Measurements from ENCODE around the gene SLC25A43. TPM values are rescaled to one million over a fixed set of nuclear protein-coding genes. Genes with fewer than 3 reads are reported as not detected.
"Not testable (repeated sequence)": the region's sequence is repeated elsewhere in the genome, so short reads cannot be mapped to it uniquely, and the experiment has no call there.

The SLC25A43 gene
- 10 to 100 TPM in 2 of 4 donors, 1 to 10 TPM in 2; 2.6 to 19.2 (median 9.9) TPM for total RNA-seq

GRCh38 chrX:119398974-119399771 is at the start of gene SLC25A43:
SLC25A43 (plus strand) TSS chrX:119399336; CDS start chrX:119399404, 68 bp downstream.
- Histone ChIP-seq H3K4me1 (no peaks in the 10 kb centered on the region), H3K9me3 (no peaks in the 10 kb centered on the region), H3K27ac (peak within 1 kb of the TSS in 2 of 3 donors; percentile 35 to 52), H3K27me3 (no peaks in the 10 kb centered on the region), H3K4me3 (replicated peaks in 1 of 3) (peak within 1 kb of the TSS in 2 of 3 donors; percentile 30 to 57), H3K36me3 (no peaks in the 10 kb centered on the region)
- peak; percentile 15 to 21 for DNase-seq
- TF ChIP-seq POLR2A (IDR thresholded peaks at IDR 0.05) (peak in 1 of 2 donors; percentile 17), CTCF (IDR thresholded peaks at IDR 0.05) (no peak)
- WGBS, 2 donors, result 1 to 3% methylated on average over 5 to 6 of the region's 77 CpGs
- intact Hi-C loops (cut with DNase I), result no loop called here

- DNase-seq, result no peak
- H3K27me3 ChIP-seq, result no peaks in the 10 kb centered on the region
- no peaks in the 10 kb centered on the region for H3K9me3 ChIP-seq
- no peak overlapping the region for H3K4me3 ChIP-seq (replicated peaks in 1 of 3)
- no peaks in the 10 kb centered on the region for H3K36me3 ChIP-seq
- no peak overlapping the region for H3K27ac ChIP-seq
- WGBS, 2 donors, result 75% methylated on average over 4 of the region's 4 CpGs; no CpG with 5 or more reads in 1 of the 2 donors
- TF ChIP-seq POLR2A (IDR thresholded peaks at IDR 0.05) (no peak), CTCF (IDR thresholded peaks at IDR 0.05) (no peak)
- intact Hi-C loops (cut with DNase I), result no loop called here
- H3K4me1 ChIP-seq, result no peaks in the 10 kb centered on the region
Measured at GRCh38 chrX:119359618-119360382, 39.3 kb upstream of the SLC25A43 start.

- intact Hi-C loops (cut with DNase I); H3K9me3 ChIP-seq; DNase-seq: not testable (repeated sequence)
Measured at GRCh38 chrX:119361451-119361850, 37.7 kb upstream of the SLC25A43 start.

GRCh38 chrX:119362074-119362473 is 37.1 kb upstream of the SLC25A43 start:
- H3K4me1 ChIP-seq; intact Hi-C loops (cut with DNase I); H3K9me3 ChIP-seq; H3K4me3 ChIP-seq (replicated peaks in 1 of 3); H3K36me3 ChIP-seq; H3K27ac ChIP-seq; H3K27me3 ChIP-seq; DNase-seq: not testable (repeated sequence)
- WGBS, 2 donors, result 88% methylated on average over 4 of the region's 24 CpGs; no CpG with 5 or more reads in 1 of the 2 donors

More at GRCh38 chrX:119361451-119361850, 37.7 kb upstream of the SLC25A43 start:
- 82% methylated on average over 9 of the region's 27 CpGs; no CpG with 5 or more reads in 1 of the 2 donors for WGBS, 2 donors
- H3K4me3 ChIP-seq (replicated peaks in 1 of 3); H3K36me3 ChIP-seq; H3K27ac ChIP-seq; H3K27me3 ChIP-seq; H3K4me1 ChIP-seq: not testable (repeated sequence)

- H3K27ac ChIP-seq, result no peak overlapping the region
- H3K36me3 ChIP-seq, result no peaks in the 10 kb centered on the region
- no peaks in the 10 kb centered on the region for H3K27me3 ChIP-seq
- no peaks in the 10 kb centered on the region for H3K4me1 ChIP-seq
- TF ChIP-seq POLR2A (IDR thresholded peaks at IDR 0.05), result no peak
- no peak for TF ChIP-seq CTCF (IDR thresholded peaks at IDR 0.05)
- H3K4me3 ChIP-seq (replicated peaks in 1 of 3), result no peak overlapping the region
- no peaks in the 10 kb centered on the region for H3K9me3 ChIP-seq
- whole genome bisulfite sequencing, 2 donors, result 49 to 83% methylated on average over 4 to 6 of the region's 6 CpGs
- intact Hi-C loops (cut with DNase I), result no loop called here
- peak in 1 of 2 donors; percentile 31 for DNase-seq
Measured at GRCh38 chrX:119363391-119363790, 35.7 kb upstream of the SLC25A43 start.

- H3K36me3 ChIP-seq; H3K4me1 ChIP-seq; H3K27me3 ChIP-seq; H3K27ac ChIP-seq; DNase-seq; intact Hi-C loops (cut with DNase I); H3K4me3 ChIP-seq (replicated peaks in 1 of 3); H3K9me3 ChIP-seq: not testable (repeated sequence)
- 69 to 84% methylated on average over 2 of the region's 2 CpGs for WGBS, 2 donors
Measured at GRCh38 chrX:119371861-119372260, 27.3 kb upstream of the SLC25A43 start.

Data from thyroid gland (tissue), 4 donors.